Common myeloid progenitor, CD34-positive (primary cell): ENCODE data around the gene NTM.

ENCODE experiments used
- CTCF ChIA-PET: fragments of 350-600 bp; sonication (Branson Sonifier 250); formaldehyde crosslinking; loops from one replicate; lab custom pipeline; 2021; ENCODE audit warnings: antibody characterized with exemption; lab: Charles Lee
- POLR2A ChIA-PET: fragments of 350-600 bp; sonication (Branson Sonifier 250); formaldehyde crosslinking; loops from one replicate; lab custom pipeline; 2021; ENCODE audit warnings: antibody characterized with exemption; lab: Charles Lee
- DNase-seq, 3 donors: peaks; one replicate each; pipeline versions ENCODE4 v3.0.0 to v3.0.0-alpha.2; 2013
- H3K27ac ChIP-seq, 2 experiments: 1 replicate in 1 of 2; 2 replicates in 1 of 2; pipeline ENCODE4 v1.7.0; 2013; ENCODE audit warnings: inconsistent platforms in 2 of 2, low read length in 2 of 2, mild to moderate bottlenecking in 2 of 2, low read depth in 1 of 2, moderate library complexity in 1 of 2; ENCODE audit not compliant: severe bottlenecking in 2 of 2, insufficient read depth in 1 of 2, poor library complexity in 1 of 2
- H3K27me3 ChIP-seq, 5 experiments: replicated peaks in 2 of 5; 1 replicate in 3 of 5; 2 replicates in 2 of 5; pipeline versions ENCODE4 v1.6.1 to v1.7.0; 2013; ENCODE audit warnings: low read length in 4 of 5, mild to moderate bottlenecking in 2 of 5, moderate library complexity in 2 of 5, inconsistent platforms in 1 of 5; ENCODE audit not compliant: insufficient read depth in 5 of 5, control insufficient read depth in 4 of 5
- H3K36me3 ChIP-seq, 4 experiments: 1 replicate in 2 of 4; 2 replicates in 2 of 4; pipeline versions ENCODE4 v1.6.1 to v1.7.0; 2013; ENCODE audit warnings: low read length in 3 of 4, control low read depth in 1 of 4, mild to moderate bottlenecking in 1 of 4; ENCODE audit not compliant: control insufficient read depth in 4 of 4, insufficient read depth in 4 of 4
- H3K4me1 ChIP-seq, 4 experiments: 1 replicate in 3 of 4; 2 replicates in 1 of 4; pipeline versions ENCODE4 v1.6.1 to v1.7.1; 2013; ENCODE audit warnings: low read length in 3 of 4, mild to moderate bottlenecking in 3 of 4, control low read depth in 1 of 4, inconsistent platforms in 1 of 4, moderate library complexity in 1 of 4; ENCODE audit not compliant: control insufficient read depth in 4 of 4, insufficient read depth in 4 of 4; ENCODE audit errors: control extremely low read depth in 1 of 4
- H3K4me3 ChIP-seq, 7 experiments: 1 replicate in 4 of 7; 2 replicates in 3 of 7; pipeline versions ENCODE4 v1.5.1 to v1.7.0; 2013; ENCODE audit warnings: mild to moderate bottlenecking in 7 of 7, low read length in 6 of 7, moderate library complexity in 6 of 7, inconsistent platforms in 2 of 7, low read depth in 2 of 7, control low read depth in 1 of 7; ENCODE audit not compliant: insufficient read depth in 4 of 7, control insufficient read depth in 1 of 7; ENCODE audit errors: extremely low read depth in 1 of 7
- H3K9me3 ChIP-seq, 5 experiments: 1 replicate in 4 of 5; 2 replicates in 1 of 5; pipeline versions ENCODE4 v1.6.1 to v1.7.1; 2013; ENCODE audit warnings: low read length in 4 of 5, mild to moderate bottlenecking in 2 of 5, inconsistent platforms in 1 of 5, low read depth in 1 of 5, moderate library complexity in 1 of 5; ENCODE audit not compliant: control insufficient read depth in 4 of 5, insufficient read depth in 2 of 5; ENCODE audit errors: control extremely low read depth in 1 of 5
- WGBS: methylation state at CpG from one replicate; pipeline ENCODE4 v1.1.5; 2013; ENCODE audit not compliant: insufficient coverage; 5-methylcytosine and 5-hydroxymethylcytosine counted together

The NTM gene

GRCh38 chr11:131462622-131463021 lies 92.2 kb downstream of the NTM start:
- WGBS = 83% methylated on average over 1 of the region's 1 CpG
- H3K36me3 ChIP-seq = no peaks in the 10 kb centered on the region
- ChIA-PET POLR2A (interaction anchor here (0.6 kb wide), 1 partner anchor 179 kb away, joined by 7 read pairs; no protein-coding TSS in a partner anchor), CTCF (no interaction called here)
- no peaks in the 10 kb centered on the region for H3K4me1 ChIP-seq
- H3K27ac ChIP-seq = no peak overlapping the region
- no peak for DNase-seq
- H3K27me3 ChIP-seq = peaks cover 3 to 51% (median 28%) of the 10 kb centered on the region in 5 experiments
- H3K9me3 ChIP-seq = no peaks in the 10 kb centered on the region
- no peak overlapping the region for H3K4me3 ChIP-seq

- no peak for DNase-seq
- H3K9me3 ChIP-seq = no peaks in the 10 kb centered on the region
- POLR2A ChIA-PET = interaction anchor here (0.6 kb wide), 1 partner anchor 180 kb away, joined by 7 read pairs; no protein-coding TSS in a partner anchor
- H3K27ac ChIP-seq = no peak overlapping the region
- CTCF ChIA-PET = no interaction called here
- no peaks in the 10 kb centered on the region for H3K36me3 ChIP-seq
- H3K4me3 ChIP-seq = no peak overlapping the region
- H3K4me1 ChIP-seq = no peaks in the 10 kb centered on the region
- peaks cover 3 to 53% (median 29%) of the 10 kb centered on the region in 5 experiments for H3K27me3 ChIP-seq
- WGBS = 99% methylated on average over 5 of the region's 6 CpGs
Observed at GRCh38 chr11:131463162-131463561, 92.7 kb downstream of the NTM start.

GRCh38 chr11:131463649-131464425 lies 93.4 kb downstream of the NTM start:
- WGBS = 28% methylated on average over 21 of the region's 23 CpGs
- Histone ChIP-seq H3K27ac (no peak overlapping the region), H3K9me3 (no peaks in the 10 kb centered on the region), H3K36me3 (no peaks in the 10 kb centered on the region), H3K4me3 (no peak overlapping the region), H3K27me3 (peaks cover 3 to 53% (median 28%) of the 10 kb centered on the region in 5 experiments), H3K4me1 (no peaks in the 10 kb centered on the region)
- ChIA-PET POLR2A (no interaction called here), CTCF (no interaction called here)
- DNase-seq = peak in 1 of 3 donors; percentile 0

GRCh38 chr11:131464461-131464860 lies 94.0 kb downstream of the NTM start:
- ChIA-PET POLR2A (no interaction called here), CTCF (no interaction called here)
- DNase-seq = no peak
- Histone ChIP-seq H3K9me3 (no peaks in the 10 kb centered on the region), H3K36me3 (no peaks in the 10 kb centered on the region), H3K27ac (no peak overlapping the region), H3K4me3 (no peak overlapping the region), H3K27me3 (peaks cover 3 to 56% (median 28%) of the 10 kb centered on the region in 5 experiments), H3K4me1 (no peaks in the 10 kb centered on the region)
- 48% methylated on average over 9 of the region's 9 CpGs for WGBS

GRCh38 chr11:131465039-131465438 lies 94.6 kb downstream of the NTM start:
- Histone ChIP-seq H3K36me3 (no peaks in the 10 kb centered on the region), H3K4me3 (no peak overlapping the region), H3K9me3 (no peaks in the 10 kb centered on the region), H3K4me1 (no peaks in the 10 kb centered on the region), H3K27ac (no peak overlapping the region), H3K27me3 (peaks cover 3 to 57% (median 28%) of the 10 kb centered on the region in 5 experiments)
- WGBS = 88% methylated on average over 5 of the region's 5 CpGs
- ChIA-PET POLR2A (no interaction called here), CTCF (no interaction called here)
- no peak for DNase-seq

DNA sequence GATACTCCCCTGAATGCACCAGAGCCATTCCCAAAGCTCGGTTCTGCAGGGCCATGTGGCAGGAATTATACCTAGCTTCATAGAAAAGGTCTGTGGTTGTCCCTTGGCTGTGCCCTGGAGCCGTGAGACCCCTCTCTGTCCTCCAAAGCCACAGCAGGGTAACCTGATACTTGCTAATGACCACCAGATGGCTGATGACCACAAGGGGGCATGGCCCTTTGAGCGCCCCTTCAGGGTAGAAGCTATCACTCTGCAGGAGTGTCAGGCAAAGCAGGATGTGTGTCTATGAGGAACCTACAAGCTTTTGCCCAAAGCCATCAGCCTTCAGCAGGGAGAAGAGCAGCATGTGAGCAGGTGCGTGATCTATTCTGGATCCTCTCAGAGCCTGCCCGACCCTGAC lies 95.3 kb downstream of the NTM start:
- H3K9me3 ChIP-seq = no peaks in the 10 kb centered on the region
- H3K36me3 ChIP-seq = no peaks in the 10 kb centered on the region
- ChIA-PET POLR2A (no interaction called here), CTCF (no interaction called here)
- H3K4me1 ChIP-seq = no peaks in the 10 kb centered on the region
- WGBS = 63% methylated on average over 5 of the region's 5 CpGs
- H3K27ac ChIP-seq = no peak overlapping the region
- DNase-seq = no peak
- H3K27me3 ChIP-seq = peaks cover 3 to 59% (median 28%) of the 10 kb centered on the region in 5 experiments
- no peak overlapping the region for H3K4me3 ChIP-seq

GRCh38 chr11:131467645-131468394 lies 97.4 kb downstream of the NTM start:
- H3K36me3 ChIP-seq = no peaks in the 10 kb centered on the region
- ChIA-PET CTCF (no interaction called here), POLR2A (interaction anchor here (0.6 kb wide), 1 partner anchor 1964 kb away, joined by 4 read pairs; no protein-coding TSS in a partner anchor)
- 66% methylated on average over 9 of the region's 10 CpGs for WGBS
- no peak overlapping the region for H3K4me3 ChIP-seq
- H3K27me3 ChIP-seq = peaks cover 3 to 55% (median 28%) of the 10 kb centered on the region in 5 experiments
- DNase-seq = no peak
- H3K27ac ChIP-seq = no peak overlapping the region
- no peaks in the 10 kb centered on the region for H3K4me1 ChIP-seq
- H3K9me3 ChIP-seq = no peaks in the 10 kb centered on the region
